HG02852 (cell line): ENCODE data around the gene COX4I2.
"Not testable (repeated sequence)": the region's sequence is repeated elsewhere in the genome, so short reads cannot be mapped to it uniquely, and the experiment has no call there.

Experiments
- ATAC-seq: cut with Tn5 transposase; IDR thresholded peaks from one replicate; pipeline ENCODE4 v1.9.1; 2021; ENCODE audit warnings: mild to moderate bottlenecking, moderate library complexity; ENCODE audit not compliant: unreplicated experiment

COX4I2 gene

GRCh38 chr20:31653561-31653960, 15.8 kb downstream of the COX4I2 start:
- ATAC-seq, result no peak

GRCh38 chr20:31654534-31654933, 16.8 kb downstream of the COX4I2 start:
- no peak for ATAC-seq

- peak; percentile 72 for ATAC-seq
Observed at GRCh38 chr20:31661625-31662371, 24.1 kb downstream of the COX4I2 start.

GRCh38 chr20:31662372-31662854, 24.7 kb downstream of the COX4I2 start:
- no peak for ATAC-seq

GRCh38 chr20:31663524-31663837, 25.8 kb downstream of the COX4I2 start:
- no peak for ATAC-seq

- ATAC-seq, result no peak
Observed at GRCh38 chr20:31663838-31664695, 26.4 kb downstream of the COX4I2 start.

- ATAC-seq, result no peak
Observed at GRCh38 chr20:31664696-31665354, 27.1 kb downstream of the COX4I2 start.

GRCh38 chr20:31665753-31666152, 28.0 kb downstream of the COX4I2 start:
- ATAC-seq, result no peak

- no peak for ATAC-seq
Observed at GRCh38 chr20:31666258-31667042, 28.7 kb downstream of the COX4I2 start.

- no peak for ATAC-seq
Observed at GRCh38 chr20:31667315-31668285, 29.9 kb downstream of the COX4I2 start.

- not testable (repeated sequence) for ATAC-seq
Observed at GRCh38 chr20:31668944-31669343, 31.2 kb downstream of the COX4I2 start.

GRCh38 chr20:31669876-31670275, 32.2 kb downstream of the COX4I2 start:
- ATAC-seq, result no peak

GRCh38 chr20:31670371-31671228, 32.9 kb downstream of the COX4I2 start:
- ATAC-seq, result no peak

GRCh38 chr20:31671324-31671723, 33.6 kb downstream of the COX4I2 start:
- ATAC-seq, result no peak

- no peak for ATAC-seq
Observed at GRCh38 chr20:31673435-31673834, 35.7 kb downstream of the COX4I2 start.

GRCh38 chr20:31673943-31674463, 36.3 kb downstream of the COX4I2 start:
- ATAC-seq, result no peak

GRCh38 chr20:31674895-31675827, 37.4 kb downstream of the COX4I2 start:
- ATAC-seq, result peak; percentile 59
